ENCODE results near the gene ALS2. TPM values are rescaled to one million over a fixed set of nuclear protein-coding genes. Genes with fewer than 3 reads are reported as not detected.

The ALS2 gene
- total RNA-seq, 1 donor from 2014 or later, result 41.0 TPM

DNA sequence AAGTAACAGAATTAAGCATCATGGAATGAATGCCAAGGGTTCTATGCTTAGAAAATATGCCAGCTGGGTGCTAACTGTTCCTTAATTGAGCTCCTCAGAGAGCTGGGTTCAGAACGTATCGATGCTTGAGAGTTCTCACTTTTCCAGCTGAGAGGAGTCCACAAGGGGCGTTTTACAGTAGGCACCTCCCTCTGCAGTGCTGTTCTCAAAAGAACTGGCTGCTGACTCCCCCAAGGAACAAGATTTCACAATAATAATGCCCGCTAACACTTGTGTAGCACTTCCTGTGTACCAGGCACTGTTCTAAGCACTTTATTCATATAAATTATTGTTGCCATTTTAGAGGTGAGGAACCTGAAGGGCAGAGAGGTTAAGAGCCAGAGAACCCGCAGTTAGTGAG is 119.4 kb downstream of the ALS2 start:
- Histone ChIP-seq H3K4me3 (no peak overlapping the region), H3K9me3 (ENCODE audit: low read depth) (no peaks in the 10 kb centered on the region), H3K4me2 (no peak overlapping the region), H3K27ac (no peak overlapping the region), H3K9ac (no peak overlapping the region), H3F3A (ENCODE audit: low read depth) (no peaks in the 10 kb centered on the region), H2AFZ (replicated peaks) (peak overlapping the region; percentile 94), H3K36me3 (no peaks in the 10 kb centered on the region), H4K20me1 (ENCODE audit: low read depth) (no peaks in the 10 kb centered on the region), H3K27me3 (no peaks in the 10 kb centered on the region), H3K4me1 (no peaks in the 10 kb centered on the region), H3K79me2 (ENCODE audit: low read depth) (no peaks in the 10 kb centered on the region)
- DNase-seq (ENCODE audit: low spot score), result no peak
- Mint-ChIP-seq H3K36me3 (no peaks in the 10 kb centered on the region), H3K4me3 (no peak overlapping the region), H3K27me3 (ENCODE audit: insufficient read depth, low read depth) (no peaks in the 10 kb centered on the region), H3K9me3 (no peaks in the 10 kb centered on the region), H3K27ac (no peak overlapping the region), H3K4me1 (no peaks in the 10 kb centered on the region)
- TF ChIP-seq, protein P1, sequence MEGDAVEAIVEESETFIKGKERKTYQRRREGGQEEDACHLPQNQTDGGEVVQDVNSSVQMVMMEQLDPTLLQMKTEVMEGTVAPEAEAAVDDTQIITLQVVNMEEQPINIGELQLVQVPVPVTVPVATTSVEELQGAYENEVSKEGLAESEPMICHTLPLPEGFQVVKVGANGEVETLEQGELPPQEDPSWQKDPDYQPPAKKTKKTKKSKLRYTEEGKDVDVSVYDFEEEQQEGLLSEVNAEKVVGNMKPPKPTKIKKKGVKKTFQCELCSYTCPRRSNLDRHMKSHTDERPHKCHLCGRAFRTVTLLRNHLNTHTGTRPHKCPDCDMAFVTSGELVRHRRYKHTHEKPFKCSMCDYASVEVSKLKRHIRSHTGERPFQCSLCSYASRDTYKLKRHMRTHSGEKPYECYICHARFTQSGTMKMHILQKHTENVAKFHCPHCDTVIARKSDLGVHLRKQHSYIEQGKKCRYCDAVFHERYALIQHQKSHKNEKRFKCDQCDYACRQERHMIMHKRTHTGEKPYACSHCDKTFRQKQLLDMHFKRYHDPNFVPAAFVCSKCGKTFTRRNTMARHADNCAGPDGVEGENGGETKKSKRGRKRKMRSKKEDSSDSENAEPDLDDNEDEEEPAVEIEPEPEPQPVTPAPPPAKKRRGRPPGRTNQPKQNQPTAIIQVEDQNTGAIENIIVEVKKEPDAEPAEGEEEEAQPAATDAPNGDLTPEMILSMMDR (IDR thresholded peaks at IDR 0.05), result no peak
- TF ChIP-seq EZH2 (IDR thresholded peaks at IDR 0.05) (no peak), EZH2phosphoT487 (IDR thresholded peaks at IDR 0.05) (no peak)

GRCh38 chr2:201660293-201660895 is 120.3 kb downstream of the ALS2 start:
- H3K79me2 ChIP-seq (ENCODE audit: low read depth), result no peaks in the 10 kb centered on the region
- H3K4me1 ChIP-seq, result no peaks in the 10 kb centered on the region
- no peaks in the 10 kb centered on the region for H3F3A ChIP-seq (ENCODE audit: low read depth)
- H3K9me3 ChIP-seq (ENCODE audit: low read depth), result no peaks in the 10 kb centered on the region
- no peaks in the 10 kb centered on the region for H4K20me1 ChIP-seq (ENCODE audit: low read depth)
- H3K4me1 Mint-ChIP-seq, result no peaks in the 10 kb centered on the region
- no peak overlapping the region for H3K27ac ChIP-seq
- no peak overlapping the region for H3K4me3 Mint-ChIP-seq
- no peak overlapping the region for H3K27ac Mint-ChIP-seq
- no peak for DNase-seq (ENCODE audit: low spot score)
- no peaks in the 10 kb centered on the region for H3K27me3 ChIP-seq
- H3K4me3 ChIP-seq, result no peak overlapping the region
- H2AFZ ChIP-seq (replicated peaks), result peak overlapping the region; percentile 42
- H3K9ac ChIP-seq, result no peak overlapping the region
- H3K36me3 ChIP-seq, result no peaks in the 10 kb centered on the region
- H3K27me3 Mint-ChIP-seq (ENCODE audit: insufficient read depth, low read depth), result no peaks in the 10 kb centered on the region
- TF ChIP-seq EZH2phosphoT487 (IDR thresholded peaks at IDR 0.05) (no peak), EZH2 (IDR thresholded peaks at IDR 0.05) (no peak)
- TF ChIP-seq, protein P1 (IDR thresholded peaks at IDR 0.05), result no peak
- no peaks in the 10 kb centered on the region for H3K9me3 Mint-ChIP-seq
- H3K4me2 ChIP-seq, result no peak overlapping the region
- no peaks in the 10 kb centered on the region for H3K36me3 Mint-ChIP-seq

- peaks cover 2% of the 10 kb centered on the region for H3K27me3 Mint-ChIP-seq (ENCODE audit: insufficient read depth, low read depth)
- H3K79me2 ChIP-seq (ENCODE audit: low read depth), result no peaks in the 10 kb centered on the region
- no peaks in the 10 kb centered on the region for H3K36me3 ChIP-seq
- no peak overlapping the region for H3K9ac ChIP-seq
- H3K27me3 ChIP-seq, result no peaks in the 10 kb centered on the region
- H3K36me3 Mint-ChIP-seq, result no peaks in the 10 kb centered on the region
- H3K4me1 Mint-ChIP-seq, result no peaks in the 10 kb centered on the region
- H3K4me2 ChIP-seq, result no peak overlapping the region
- no peak overlapping the region for H3K4me3 Mint-ChIP-seq
- TF ChIP-seq EZH2phosphoT487 (IDR thresholded peaks at IDR 0.05), result no peak
- no peak for TF ChIP-seq EZH2 (IDR thresholded peaks at IDR 0.05)
- TF ChIP-seq, protein P1 (IDR thresholded peaks at IDR 0.05), result no peak
- no peaks in the 10 kb centered on the region for H3K4me1 ChIP-seq
- peak overlapping the region; percentile 34 for H2AFZ ChIP-seq (replicated peaks)
- no peak for DNase-seq (ENCODE audit: low spot score)
- H3F3A ChIP-seq (ENCODE audit: low read depth), result no peaks in the 10 kb centered on the region
- no peak overlapping the region for H3K27ac ChIP-seq
- no peak overlapping the region for H3K4me3 ChIP-seq
- H3K27ac Mint-ChIP-seq, result no peak overlapping the region
- H3K9me3 Mint-ChIP-seq, result no peaks in the 10 kb centered on the region
- H3K9me3 ChIP-seq (ENCODE audit: low read depth), result no peaks in the 10 kb centered on the region
- no peaks in the 10 kb centered on the region for H4K20me1 ChIP-seq (ENCODE audit: low read depth)
These were observed 124.0 kb downstream of the ALS2 start for GRCh38 chr2:201656740-201657139.

Data from neural progenitor cell (in vitro differentiated cells).